ENCODE measurements around the gene COL23A1. TPM values are rescaled to one million over a fixed set of nuclear protein-coding genes. Genes with fewer than 3 reads are reported as not detected.
A peak's percentile ranks its signal among the peaks of the same experiment; 100 is the strongest.

Gene COL23A1
- total and polyA plus RNA-seq, 2 donors (not counting 1 experiment from before 2014, with no cell fraction given) = 0.20 TPM; not detected in 1

DNA sequence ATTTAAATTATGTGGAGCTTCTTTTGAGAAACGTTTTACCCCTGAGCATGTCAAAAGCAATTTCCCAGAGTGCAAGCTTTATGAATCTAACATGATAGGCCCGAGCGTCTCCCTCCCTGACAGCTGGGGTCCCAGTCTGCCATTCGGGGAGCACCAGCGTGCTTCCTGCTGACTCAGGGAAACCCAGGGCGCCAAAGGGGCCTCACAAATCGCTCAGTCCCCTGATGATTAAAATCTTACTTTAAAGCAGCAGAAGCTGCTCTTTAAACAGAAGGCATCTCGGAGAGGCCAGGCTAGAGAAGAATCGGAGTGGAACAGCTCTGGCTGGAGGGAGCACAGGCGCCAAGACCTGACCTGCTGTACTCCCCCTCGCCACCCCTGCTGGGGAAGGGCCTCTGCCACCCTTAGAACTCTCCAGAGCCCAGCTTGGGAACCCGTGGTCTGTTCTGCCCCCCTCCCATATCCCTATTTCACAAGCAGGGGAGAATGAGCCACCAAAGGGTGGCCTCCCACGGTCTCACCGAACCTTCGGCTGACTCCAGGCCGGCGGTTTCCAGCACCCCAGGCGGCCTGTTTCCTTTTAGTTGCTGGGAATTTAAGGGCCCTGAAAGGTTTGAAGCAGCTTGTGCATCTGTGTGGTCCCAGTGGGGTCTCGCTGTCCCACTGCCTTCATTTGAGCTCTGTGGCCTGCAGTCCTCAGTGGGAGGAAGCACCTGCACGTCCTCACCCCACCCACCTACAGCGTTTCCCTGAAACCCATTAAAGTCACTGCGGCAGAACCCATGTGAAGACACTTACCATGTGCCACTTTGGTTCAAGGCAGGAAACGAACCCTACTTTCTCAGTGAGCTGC is 147.6 kb downstream of the COL23A1 start:
- intact Hi-C loops (cut with micrococcal nuclease) = no loop called here
- Histone ChIP-seq H3K4me2 (replicated peaks; ENCODE audit: low read depth, low read length, poor library complexity, severe bottlenecking) (peak overlapping the region; percentile 55), H3K9me3 (ENCODE audit: control extremely low read depth in 1 of 3, control insufficient read depth in 2 of 3, insufficient read depth in 1 of 3, low read length in 2 of 3) (no peaks in the 10 kb centered on the region), H3K4me1 (ENCODE audit: control insufficient read depth in 2 of 2, insufficient read depth in 2 of 2, low read length in 2 of 2) (peaks cover 9 to 12% of the 10 kb centered on the region in 2 donors), H3K36me3 (replicated peaks in 1 of 2; ENCODE audit: control extremely low read depth in 1 of 2, control insufficient read depth in 1 of 2, extremely low read depth in 1 of 2, insufficient read depth in 2 of 2, low read length in 1 of 2) (no peaks in the 10 kb centered on the region), H3K4me3 (ENCODE audit: control extremely low read depth in 1 of 5, extremely low read depth in 1 of 5, insufficient read depth in 1 of 5, low read depth in 2 of 5, low read length in 4 of 5) (no peak overlapping the region), H3K27ac (ENCODE audit: low read length in 2 of 2) (peak overlapping the region in 1 of 2 donors; percentile 30), H3K27me3 (replicated peaks in 1 of 4; ENCODE audit: control extremely low read depth in 1 of 4, control insufficient read depth in 3 of 4, insufficient read depth in 4 of 4, low read length in 3 of 4) (no peaks in the 10 kb centered on the region), H2AFZ (ENCODE audit: insufficient read depth, low read depth, low read length, poor library complexity, severe bottlenecking) (peak overlapping the region; percentile 59), H4K20me1 (ENCODE audit: control insufficient read depth, insufficient read depth, low read length, poor library complexity, severe bottlenecking) (no peaks in the 10 kb centered on the region), H3K9ac (ENCODE audit: low read length) (peak overlapping the region; percentile 14), H3K79me2 (ENCODE audit: control insufficient read depth, insufficient read depth, low read length) (no peaks in the 10 kb centered on the region)
- H3K27ac Mint-ChIP-seq = no peak overlapping the region
- TF ChIP-seq CTCF (IDR thresholded peaks at IDR 0.05) = no peak
- TF ChIP-seq EZH2 (IDR thresholded peaks at IDR 0.05; ENCODE audit: borderline replicate concordance, insufficient read depth, low read depth, low read length, poor library complexity, severe bottlenecking) = no peak
- peaks cover 10% of the 10 kb centered on the region for H3K4me1 Mint-ChIP-seq
- ChIA-PET POLR2A (no interaction called here), CTCF (interaction anchor here (1.5 kb wide), 1 partner anchor 208 kb away, joined by 3 read pairs; no protein-coding TSS in a partner anchor)
- DNase-seq (peak; percentile 14), ATAC-seq (ENCODE audit: low read depth) (no peak)
- 6% methylated on average over 22 of the region's 23 CpGs for WGBS (ENCODE audit: insufficient coverage)
- H3K9me3 Mint-ChIP-seq (ENCODE audit: insufficient read depth) = no peaks in the 10 kb centered on the region
- H3K4me3 Mint-ChIP-seq = peak overlapping the region; percentile 55
- H3K27me3 Mint-ChIP-seq = peaks cover 9% of the 10 kb centered on the region

All from B cell (primary cell).